Stomach (tissue), 4 donors: ENCODE data around the gene BMP7.

Experiments used
- EP300 ChIP-seq: sonication (generic); formaldehyde crosslinking; IDR thresholded peaks from one replicate; pipeline ENCODE4 v1.6.1; 2017; ENCODE audit warnings: antibody characterized with exemption
- POLR2A ChIP-seq, 4 donors: fragments of 450-650 bp; IDR thresholded peaks; one replicate each; pipeline ENCODE4 v1.6.1; 2016; ENCODE audit warnings: antibody characterized with exemption in 4 of 4, control low read depth in 2 of 4, mild to moderate bottlenecking in 1 of 4, moderate library complexity in 1 of 4
- POLR2AphosphoS5 ChIP-seq, 3 donors: sonication (generic); formaldehyde crosslinking; IDR thresholded peaks; one replicate each; pipeline ENCODE4 v1.6.1; 2016; ENCODE audit warnings: antibody characterized with exemption in 3 of 3
- TF ChIP-seq, protein P1 (sequence below), 7 experiments: fragments of 450-650 bp in 4 of 7; fragments of 200-600 bp in 3 of 7; sonication (generic) in 3 of 7; IDR thresholded peaks; one replicate each; pipeline ENCODE4 v1.5.1; 2016 to 2019; ENCODE audit warnings: antibody characterized with exemption in 7 of 7, control low read depth in 2 of 7, mild to moderate bottlenecking in 1 of 7

DNA sequence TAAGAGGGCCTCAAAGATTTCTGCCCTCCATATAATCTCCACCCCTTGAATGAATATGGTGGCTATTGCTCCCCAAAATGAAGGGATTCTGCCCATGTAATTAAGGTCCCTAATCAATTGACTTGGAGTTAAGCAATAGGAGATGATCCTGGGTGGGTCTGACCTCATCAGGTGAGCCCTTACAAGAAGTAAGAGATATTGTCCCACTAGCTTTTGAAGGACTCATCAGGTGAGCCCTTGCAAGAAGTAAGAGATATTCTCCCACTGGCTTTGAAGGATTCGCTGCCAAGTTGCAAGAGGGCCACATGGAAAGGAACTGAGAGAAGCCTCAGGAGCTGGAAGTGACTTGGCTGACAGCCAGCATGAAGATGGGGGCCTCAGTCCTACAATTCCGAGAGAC, 103.4 kb downstream of the BMP7 start:
- TF ChIP-seq, protein P1, sequence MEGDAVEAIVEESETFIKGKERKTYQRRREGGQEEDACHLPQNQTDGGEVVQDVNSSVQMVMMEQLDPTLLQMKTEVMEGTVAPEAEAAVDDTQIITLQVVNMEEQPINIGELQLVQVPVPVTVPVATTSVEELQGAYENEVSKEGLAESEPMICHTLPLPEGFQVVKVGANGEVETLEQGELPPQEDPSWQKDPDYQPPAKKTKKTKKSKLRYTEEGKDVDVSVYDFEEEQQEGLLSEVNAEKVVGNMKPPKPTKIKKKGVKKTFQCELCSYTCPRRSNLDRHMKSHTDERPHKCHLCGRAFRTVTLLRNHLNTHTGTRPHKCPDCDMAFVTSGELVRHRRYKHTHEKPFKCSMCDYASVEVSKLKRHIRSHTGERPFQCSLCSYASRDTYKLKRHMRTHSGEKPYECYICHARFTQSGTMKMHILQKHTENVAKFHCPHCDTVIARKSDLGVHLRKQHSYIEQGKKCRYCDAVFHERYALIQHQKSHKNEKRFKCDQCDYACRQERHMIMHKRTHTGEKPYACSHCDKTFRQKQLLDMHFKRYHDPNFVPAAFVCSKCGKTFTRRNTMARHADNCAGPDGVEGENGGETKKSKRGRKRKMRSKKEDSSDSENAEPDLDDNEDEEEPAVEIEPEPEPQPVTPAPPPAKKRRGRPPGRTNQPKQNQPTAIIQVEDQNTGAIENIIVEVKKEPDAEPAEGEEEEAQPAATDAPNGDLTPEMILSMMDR (IDR thresholded peaks at IDR 0.05) = no peak
- TF ChIP-seq POLR2A (IDR thresholded peaks at IDR 0.05) (no peak), POLR2AphosphoS5 (IDR thresholded peaks at IDR 0.05) (no peak), EP300 (no peak)
